ENCODE results near the gene GSTO1.

The GSTO1 gene

GRCh38 chr10:104250371-104250770 lies 4.3 kb upstream of the GSTO1 start:
- no peak for DNase-seq (ENCODE audit: low read depth, low spot score)

GRCh38 chr10:104251443-104251842 lies 3.2 kb upstream of the GSTO1 start:
- no peak for DNase-seq (ENCODE audit: low read depth, low spot score)

GRCh38 chr10:104252368-104252767 lies 2.3 kb upstream of the GSTO1 start:
- no peak for DNase-seq (ENCODE audit: low read depth, low spot score)

GRCh38 chr10:104253106-104253505 lies 1.6 kb upstream of the GSTO1 start:
- no peak for DNase-seq (ENCODE audit: low read depth, low spot score)

- no peak for DNase-seq (ENCODE audit: low read depth, low spot score)
Observed at GRCh38 chr10:104253606-104254410, 884 bp upstream of the GSTO1 start.

GRCh38 chr10:104255311-104255981 lies 754 bp downstream of the GSTO1 start:
- DNase-seq (ENCODE audit: low read depth, low spot score), result no peak

GRCh38 chr10:104256335-104256961 lies 1.8 kb downstream of the GSTO1 start:
- DNase-seq (ENCODE audit: low read depth, low spot score), result no peak

- no peak for DNase-seq (ENCODE audit: low read depth, low spot score)
Observed at GRCh38 chr10:104257235-104257634, 2.5 kb downstream of the GSTO1 start.

- DNase-seq (ENCODE audit: low read depth, low spot score), result no peak
Observed at GRCh38 chr10:104258209-104258608, 3.5 kb downstream of the GSTO1 start.

- DNase-seq (ENCODE audit: low read depth, low spot score), result no peak
Observed at GRCh38 chr10:104259456-104259855, 4.8 kb downstream of the GSTO1 start.

- DNase-seq (ENCODE audit: low read depth, low spot score), result no peak
Observed at GRCh38 chr10:104259999-104260774, 5.5 kb downstream of the GSTO1 start.

GRCh38 chr10:104260775-104261115 lies 6.1 kb downstream of the GSTO1 start:
- no peak for DNase-seq (ENCODE audit: low read depth, low spot score)

- no peak for DNase-seq (ENCODE audit: low read depth, low spot score)
Observed at GRCh38 chr10:104262055-104262454, 7.4 kb downstream of the GSTO1 start.

GRCh38 chr10:104264783-104265182 lies 10.1 kb downstream of the GSTO1 start:
- no peak for DNase-seq (ENCODE audit: low read depth, low spot score)

GRCh38 chr10:104267721-104268404 lies 13.2 kb downstream of the GSTO1 start:
- no peak for DNase-seq (ENCODE audit: low read depth, low spot score)

- DNase-seq (ENCODE audit: low read depth, low spot score), result no peak
Observed at GRCh38 chr10:104268405-104268712, 13.7 kb downstream of the GSTO1 start.

GRCh38 chr10:104268713-104269645 lies 14.3 kb downstream of the GSTO1 start, which contains the start of gene GSTO2:
GSTO2 (plus strand) TSS chr10:104269184; CDS start chr10:104274916, 5,732 bp downstream.
- peak; percentile 98 for DNase-seq (ENCODE audit: low read depth, low spot score)

- no peak for DNase-seq (ENCODE audit: low read depth, low spot score)
Observed at GRCh38 chr10:104273286-104273685, 18.6 kb downstream of the GSTO1 start.

GRCh38 chr10:104273899-104274575 lies 19.3 kb downstream of the GSTO1 start:
- DNase-seq (ENCODE audit: low read depth, low spot score), result no peak

Data from smooth muscle cell of the brain vasculature (primary cell).